Measurements from ENCODE around the gene ATOH8. TPM values are rescaled to one million over a fixed set of nuclear protein-coding genes. Genes with fewer than 3 reads are reported as not detected.

Gene ATOH8
- total RNA-seq, 1 donor from 2014 or later: 14.2 TPM

- no peak for DNase-seq (ENCODE audit: low spot score)
Measured at GRCh38 chr2:85736456-85737355, 17.1 kb upstream of the ATOH8 start.

GRCh38 chr2:85737481-85737880 is 16.3 kb upstream of the ATOH8 start:
- peak; percentile 85 for DNase-seq (ENCODE audit: low spot score)

GRCh38 chr2:85737961-85738360 is 15.8 kb upstream of the ATOH8 start:
- DNase-seq (ENCODE audit: low spot score): peak; percentile 67

- DNase-seq (ENCODE audit: low spot score): no peak
Measured at GRCh38 chr2:85740193-85740592, 13.6 kb upstream of the ATOH8 start.

DNA sequence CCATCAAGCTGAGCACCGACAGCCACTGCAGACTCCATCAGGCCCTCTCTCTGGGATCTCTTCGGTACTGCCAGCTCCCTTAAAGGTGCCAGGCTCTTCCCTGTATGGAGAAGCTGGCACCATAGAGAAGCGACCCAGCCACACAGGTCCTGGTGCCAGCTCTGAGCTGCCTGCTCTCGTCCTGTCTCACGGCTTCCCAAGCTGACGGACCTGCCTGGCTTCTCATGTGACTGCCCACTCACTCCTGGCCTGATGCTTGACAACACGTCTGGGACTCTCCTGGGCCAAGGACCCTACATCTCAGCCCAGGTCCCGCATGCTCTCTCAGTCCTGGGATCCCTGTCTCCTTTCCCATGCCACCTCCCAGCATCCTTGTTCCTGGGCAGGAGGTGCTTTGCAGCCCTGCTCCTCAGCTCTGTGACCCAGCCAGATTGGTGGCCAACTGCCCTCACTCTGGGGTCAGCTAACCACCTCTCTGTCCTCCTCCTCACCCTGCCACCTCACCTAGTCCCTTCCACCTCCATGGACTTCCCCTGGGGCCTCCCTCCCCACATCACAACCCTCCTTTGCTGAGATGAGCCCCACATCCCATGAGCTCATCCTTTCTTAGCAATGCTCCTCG is 12.5 kb upstream of the ATOH8 start:
- DNase-seq (ENCODE audit: low spot score): no peak

DNA sequence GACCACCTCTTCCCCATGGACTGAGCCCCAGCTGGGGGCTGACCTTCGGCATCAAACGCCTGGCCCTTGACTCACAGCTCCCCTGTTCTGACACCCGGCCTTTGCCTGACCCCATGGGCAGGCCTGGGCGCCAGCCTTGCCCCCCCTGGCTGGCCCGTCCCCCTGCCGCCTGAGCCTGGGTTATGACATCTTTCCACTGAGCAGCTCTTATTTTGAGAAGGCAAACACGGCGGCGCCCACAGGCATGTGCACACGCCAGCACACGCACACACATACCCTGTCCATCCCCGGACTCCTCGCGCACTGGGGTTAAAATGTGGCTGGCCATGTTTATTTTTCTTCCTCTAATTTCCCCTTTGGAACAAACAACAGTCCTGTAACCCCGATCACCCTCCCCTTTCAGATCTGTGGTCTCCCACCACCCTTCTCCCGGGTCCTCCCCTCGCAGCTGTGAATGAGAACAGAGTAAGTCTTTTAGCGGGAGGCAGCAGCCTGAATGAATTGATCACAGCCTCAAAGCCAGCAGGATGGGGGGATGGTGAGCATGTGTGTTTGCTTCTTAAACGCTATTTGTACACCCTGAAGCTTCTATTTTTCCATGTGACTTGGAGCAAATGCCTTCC is 11.8 kb upstream of the ATOH8 start:
- DNase-seq (ENCODE audit: low spot score): peak; percentile 76

- peak; percentile 56 for DNase-seq (ENCODE audit: low spot score)
Measured at GRCh38 chr2:85743304-85743978, 10.3 kb upstream of the ATOH8 start.

DNA sequence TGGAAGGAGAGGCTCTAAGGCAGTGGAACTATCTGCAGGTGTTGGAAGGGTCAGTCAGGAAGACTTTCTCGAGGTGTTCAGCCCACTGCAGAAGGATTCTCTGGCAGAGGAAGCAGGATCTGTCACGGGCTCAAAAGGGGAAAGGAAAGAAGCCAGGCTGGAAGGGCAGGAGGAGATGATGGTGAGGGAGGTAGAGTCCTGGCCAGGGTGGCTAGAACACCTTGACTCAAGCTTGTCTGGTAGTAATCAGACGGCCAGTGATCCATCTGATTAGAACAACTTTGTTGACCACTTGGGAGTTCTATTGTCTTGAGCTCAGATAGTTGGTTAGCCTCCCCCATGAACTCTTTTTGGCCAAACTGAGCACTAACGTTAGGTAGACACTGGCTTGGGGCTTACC is 9.7 kb upstream of the ATOH8 start:
- DNase-seq (ENCODE audit: low spot score): no peak

GRCh38 chr2:85744741-85745601 is 8.8 kb upstream of the ATOH8 start:
- peak; percentile 84 for DNase-seq (ENCODE audit: low spot score)

- no peak for DNase-seq (ENCODE audit: low spot score)
Measured at GRCh38 chr2:85745619-85746018, 8.2 kb upstream of the ATOH8 start.

DNA sequence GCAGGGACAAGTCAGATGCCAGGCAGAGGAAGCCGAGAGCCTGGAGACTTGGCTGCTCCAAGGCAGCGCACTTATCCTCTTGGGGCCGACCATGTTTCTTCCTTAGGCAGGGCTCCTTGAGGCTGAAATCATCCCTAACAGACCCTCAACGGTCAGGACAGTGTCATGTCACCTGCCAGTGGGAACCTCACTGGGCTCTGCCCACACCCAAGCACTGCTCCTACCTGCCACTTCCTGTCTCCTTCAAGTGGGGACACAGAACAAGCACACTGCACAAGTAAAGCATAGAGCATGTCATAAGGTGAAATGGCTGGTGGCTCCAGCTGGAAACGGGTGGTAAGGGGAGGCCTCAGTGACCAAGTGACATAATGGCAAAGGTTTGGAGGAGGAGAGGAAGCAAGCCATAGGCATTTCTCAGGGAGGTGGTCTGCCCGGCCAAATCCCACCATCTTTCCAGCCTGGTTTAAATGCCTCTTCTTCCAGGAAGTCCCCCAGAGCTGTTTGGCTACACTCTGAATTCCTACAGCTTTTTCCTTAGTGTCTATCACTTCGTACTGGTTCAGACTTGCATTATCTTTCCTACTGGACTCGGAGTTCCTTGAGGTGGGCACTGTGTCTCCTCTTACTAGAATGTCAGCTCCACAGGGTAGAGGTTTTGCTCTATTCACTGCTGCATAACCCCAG is 7.3 kb upstream of the ATOH8 start:
- DNase-seq (ENCODE audit: low spot score): no peak

- no peak for DNase-seq (ENCODE audit: low spot score)
Measured at GRCh38 chr2:85747441-85747840, 6.3 kb upstream of the ATOH8 start.

GRCh38 chr2:85748039-85748734 is 5.6 kb upstream of the ATOH8 start:
- no peak for DNase-seq (ENCODE audit: low spot score)

DNA sequence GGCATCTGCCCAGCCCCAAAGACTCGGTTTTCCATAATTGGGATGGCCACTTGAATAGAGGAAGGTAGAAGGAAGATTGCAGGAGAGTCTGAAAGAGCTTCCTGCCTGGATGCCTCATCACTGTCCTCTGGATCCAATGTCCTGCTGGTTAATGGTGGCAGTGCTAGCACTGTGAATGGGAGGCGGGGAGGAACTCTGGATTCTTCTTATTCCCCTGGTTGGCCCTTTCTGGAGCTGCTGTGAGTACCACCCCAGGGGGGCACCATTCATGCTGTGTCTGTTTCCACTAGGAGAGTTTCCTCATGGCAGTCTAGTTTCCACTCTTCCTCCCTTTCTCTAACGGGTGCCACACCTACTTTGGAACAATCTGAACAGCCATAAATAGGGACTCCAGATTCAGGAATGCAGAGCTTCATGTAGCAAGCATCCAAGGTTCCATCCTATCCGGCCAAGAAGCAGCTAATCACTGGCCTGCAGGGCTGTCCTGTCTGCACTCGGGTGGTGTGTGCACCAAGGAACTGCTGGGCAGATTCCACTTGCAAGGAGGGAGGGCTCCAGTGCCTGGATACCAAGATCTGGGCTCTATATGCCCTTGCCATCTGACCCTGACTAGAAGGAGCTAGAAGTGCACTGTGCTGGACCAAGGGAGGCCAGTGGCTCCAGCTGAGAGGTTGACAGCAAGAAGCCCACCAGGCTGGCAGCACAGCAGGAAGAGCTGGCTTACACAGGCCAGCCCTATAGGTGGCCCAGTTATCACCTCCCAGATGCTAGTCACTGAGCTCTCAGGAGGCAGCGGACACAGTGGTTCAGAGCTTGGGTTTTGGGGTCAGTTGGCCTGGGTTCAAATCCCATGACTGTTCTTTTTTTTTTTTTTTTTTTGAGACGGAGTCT is 4.6 kb upstream of the ATOH8 start:
- DNase-seq (ENCODE audit: low spot score): peak; percentile 82

DNA sequence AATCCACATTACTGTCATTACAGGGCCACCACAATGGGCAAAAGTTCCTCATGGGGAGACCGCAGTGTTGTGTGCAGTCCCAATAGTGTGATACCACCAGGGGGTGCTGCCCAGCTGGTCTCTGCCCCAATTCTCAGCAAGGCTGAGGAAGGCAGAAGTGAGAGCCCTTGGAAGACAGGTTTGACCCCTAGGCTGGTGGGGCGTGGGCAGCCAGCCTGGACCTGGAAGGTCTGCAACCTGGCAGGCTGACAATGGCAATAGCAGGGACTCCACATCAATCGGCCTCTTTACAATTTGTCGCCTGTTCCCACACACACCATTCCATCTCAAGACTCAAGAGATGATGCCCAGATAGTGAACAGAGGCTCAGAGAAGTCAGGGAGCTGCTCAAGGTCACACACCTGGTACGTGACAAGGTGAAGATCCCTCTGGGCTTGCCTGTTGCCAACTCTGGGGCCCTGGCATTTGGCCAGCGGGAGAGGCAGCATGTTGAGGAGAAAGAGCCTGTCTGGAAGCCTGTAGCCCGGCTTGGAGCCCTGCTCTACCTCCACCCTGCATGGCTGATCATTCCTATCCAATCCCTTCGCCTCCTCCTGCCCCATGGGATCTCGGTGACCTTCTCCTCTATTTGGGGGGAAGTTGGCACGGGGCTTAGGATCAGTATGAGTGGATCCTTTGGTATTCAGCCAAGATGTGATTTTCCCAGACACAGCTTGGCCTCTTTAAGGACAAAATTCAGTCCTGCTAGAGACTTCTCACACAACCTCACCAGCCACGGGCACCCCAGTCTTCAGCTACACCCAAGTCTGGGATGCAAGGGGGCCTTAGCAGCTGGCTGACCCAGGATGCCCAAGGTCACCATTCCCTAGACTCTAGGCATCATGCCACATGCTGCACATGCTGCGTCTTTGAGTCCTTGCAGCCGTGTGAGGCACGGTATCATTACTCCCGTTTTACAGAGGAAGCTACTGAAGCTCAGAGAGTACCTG is 2.9 kb upstream of the ATOH8 start:
- DNase-seq (ENCODE audit: low spot score): peak; percentile 59

DNA sequence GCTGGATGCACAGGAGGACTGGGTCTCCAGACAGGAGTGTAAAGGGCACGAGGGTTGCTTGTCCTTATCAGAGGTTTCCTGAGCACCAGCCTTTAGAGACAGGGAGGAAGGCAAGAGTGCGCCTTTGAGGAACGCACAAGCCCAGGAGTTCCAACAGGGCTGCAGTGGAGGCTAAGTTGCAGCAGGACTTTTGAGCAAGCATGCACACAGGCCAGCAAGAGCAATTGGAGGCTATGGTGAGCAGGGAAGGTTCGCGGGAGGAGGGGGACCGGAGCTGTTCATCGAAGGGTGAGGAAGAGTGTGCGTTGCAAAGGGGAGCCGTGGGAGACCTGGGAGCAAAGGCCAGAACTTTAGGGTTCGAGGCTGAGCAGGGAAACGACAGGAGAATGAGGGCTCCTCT is 2.2 kb upstream of the ATOH8 start:
- DNase-seq (ENCODE audit: low spot score): no peak

GRCh38 chr2:85753035-85753524 is 711 bp upstream of the ATOH8 start:
- no peak for DNase-seq (ENCODE audit: low spot score)
